NCI-H128 (cell line): ENCODE results near the gene SDCCAG8.
A peak's percentile ranks its signal among the peaks of the same experiment; 100 is the strongest.

ENCODE experiments used
- DNase-seq: peaks from one replicate; lab custom pipeline; 2025; ENCODE audit not compliant: unreplicated experiment; lab: John Stamatoyannopoulos, UW

Gene SDCCAG8

DNA sequence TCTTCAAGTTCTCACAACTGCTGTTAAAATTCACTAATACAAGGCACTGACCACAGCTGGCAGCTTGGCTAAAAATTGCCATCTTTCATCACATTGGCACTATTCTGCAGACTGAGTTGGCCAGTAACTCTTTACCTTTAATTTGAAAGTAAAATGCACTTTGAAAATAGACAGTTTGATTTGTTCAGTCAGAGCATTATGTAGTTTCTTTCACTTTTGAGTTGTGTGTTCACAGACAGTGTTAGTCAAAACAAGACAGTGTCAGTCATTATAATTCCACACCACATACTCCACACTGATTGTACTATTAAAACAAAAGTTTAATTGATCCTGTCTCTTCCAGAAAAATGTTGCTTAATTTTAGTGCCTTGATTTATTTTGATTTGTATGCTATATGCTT, 160.7 kb downstream of the SDCCAG8 start:
- no peak for DNase-seq

GRCh38 chr1:243420016-243420945, 164.4 kb downstream of the SDCCAG8 start:
- DNase-seq: no peak

- DNase-seq: no peak
These were observed 165.3 kb downstream of the SDCCAG8 start for GRCh38 chr1:243420946-243421685.

- DNase-seq: peak; percentile 28
These were observed 165.9 kb downstream of the SDCCAG8 start for GRCh38 chr1:243421784-243422183.

DNA sequence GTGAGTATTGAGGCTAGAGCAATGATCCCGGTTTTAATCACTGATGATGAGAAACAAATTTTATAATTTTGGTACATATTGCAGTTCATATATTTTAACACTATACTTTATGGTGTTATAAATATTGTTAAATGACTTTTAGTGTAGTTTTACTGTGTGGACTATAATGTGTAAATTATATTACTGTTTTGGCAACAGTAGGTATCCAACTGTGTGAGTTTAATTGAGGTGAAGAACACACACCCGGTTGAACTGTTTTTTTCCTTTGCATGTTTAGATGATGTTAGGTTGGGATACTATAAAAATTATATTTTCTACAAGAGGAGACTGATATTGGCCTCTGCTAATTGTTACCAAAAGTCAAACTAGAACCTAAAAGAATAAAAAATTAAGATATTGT, 166.5 kb downstream of the SDCCAG8 start:
- DNase-seq: no peak

- no peak for DNase-seq
These were observed 172.2 kb downstream of the SDCCAG8 start for GRCh38 chr1:243428084-243428483.

GRCh38 chr1:243428617-243429342, 172.9 kb downstream of the SDCCAG8 start:
- no peak for DNase-seq

DNA sequence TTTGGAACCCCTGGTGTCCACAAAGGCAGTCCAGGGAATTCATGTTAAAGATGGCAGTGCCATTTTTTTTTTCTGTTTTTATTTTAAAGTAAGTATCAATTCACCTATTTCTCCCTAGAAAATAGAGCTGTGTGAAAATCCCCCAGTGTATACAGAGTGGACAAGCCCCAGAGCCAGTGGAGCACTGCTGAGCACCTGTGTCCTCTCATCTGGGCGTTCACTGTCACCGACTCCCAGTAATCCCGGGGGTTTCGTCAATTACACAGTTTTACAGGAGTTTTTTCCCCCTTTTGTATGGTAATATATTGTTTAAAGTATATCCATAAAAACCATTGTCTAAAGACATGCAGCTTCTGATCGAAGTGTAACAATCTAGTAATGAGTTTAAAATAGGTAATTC, 175.8 kb downstream of the SDCCAG8 start:
- DNase-seq: no peak

GRCh38 chr1:243432136-243432535, 176.3 kb downstream of the SDCCAG8 start:
- DNase-seq: no peak

DNA sequence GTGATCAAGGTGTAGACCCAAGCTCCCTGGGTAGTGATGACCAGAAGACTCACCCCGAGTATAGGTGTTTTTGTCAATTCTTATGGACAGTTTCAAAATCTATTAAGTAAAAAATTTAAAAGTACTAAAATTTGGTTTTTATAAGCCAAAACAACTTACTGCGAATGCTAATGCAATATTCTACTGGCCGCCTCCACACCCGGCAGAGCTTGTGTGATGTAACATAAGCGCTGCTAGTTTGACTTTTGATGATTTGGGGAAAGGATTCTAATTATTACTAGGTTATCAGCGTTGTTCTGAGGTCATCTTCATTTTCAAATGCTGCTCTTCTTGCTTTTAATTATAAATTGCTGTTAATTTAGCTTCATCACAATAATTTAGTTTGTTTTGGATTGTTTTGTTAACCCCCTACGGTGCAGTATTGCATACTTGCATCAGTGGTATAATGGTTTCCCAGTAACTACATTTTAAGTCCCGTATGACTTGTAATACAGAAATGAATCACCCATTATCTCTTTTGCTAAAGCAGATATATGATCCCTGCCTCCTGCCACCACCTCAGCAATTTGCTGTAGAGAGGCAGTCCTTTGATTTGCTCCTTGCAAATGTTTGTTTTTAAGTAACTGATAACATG, 178.0 kb downstream of the SDCCAG8 start:
- no peak for DNase-seq

DNA sequence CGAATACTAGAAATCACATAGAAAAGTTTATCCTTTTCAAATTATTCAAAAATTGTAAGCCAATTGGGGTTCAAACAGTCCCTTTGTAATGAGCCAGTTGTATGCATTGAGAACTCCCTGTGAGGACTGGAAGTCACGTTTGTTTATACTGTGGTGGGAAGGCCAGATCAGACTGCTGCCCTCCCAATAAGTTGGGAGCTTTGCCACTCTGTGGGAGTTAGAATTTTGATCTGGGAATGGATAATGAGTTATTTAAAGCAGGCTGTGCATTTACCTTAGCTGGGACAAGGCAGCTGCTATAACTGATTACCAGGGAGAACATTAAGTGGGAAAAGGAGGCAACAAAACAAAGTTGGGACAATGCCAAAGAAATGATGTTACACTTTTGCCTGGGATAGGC, 178.8 kb downstream of the SDCCAG8 start:
- DNase-seq: no peak

GRCh38 chr1:243435836-243436235, 180.0 kb downstream of the SDCCAG8 start:
- DNase-seq: no peak

- DNase-seq: no peak
These were observed 182.3 kb downstream of the SDCCAG8 start for GRCh38 chr1:243438146-243438545.

GRCh38 chr1:243438815-243439214, 183.0 kb downstream of the SDCCAG8 start:
- no peak for DNase-seq

DNA sequence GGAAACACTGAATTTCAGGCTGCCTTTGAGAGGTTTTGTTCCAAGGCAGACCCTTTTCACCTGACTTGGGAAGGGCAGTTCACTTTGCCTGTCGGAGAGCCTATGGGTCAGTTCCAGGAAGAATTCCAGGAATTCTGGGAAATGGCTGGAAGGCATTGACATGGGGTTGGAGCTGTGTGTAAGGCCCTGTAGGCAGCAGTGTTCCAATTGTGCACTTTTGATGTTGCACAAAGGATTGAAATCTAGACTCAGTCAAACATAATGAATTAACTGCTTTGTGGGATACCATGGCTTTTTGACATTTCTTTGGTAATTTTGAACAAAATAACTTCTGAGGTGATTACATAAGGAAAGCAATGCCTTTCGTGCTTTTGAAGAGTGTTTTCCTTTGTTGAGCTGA, 184.6 kb downstream of the SDCCAG8 start:
- DNase-seq: no peak

- no peak for DNase-seq
These were observed 185.8 kb downstream of the SDCCAG8 start for GRCh38 chr1:243441601-243442000.

GRCh38 chr1:243443557-243443956, 187.7 kb downstream of the SDCCAG8 start:
- no peak for DNase-seq

- no peak for DNase-seq
These were observed 191.5 kb downstream of the SDCCAG8 start for GRCh38 chr1:243447347-243447746.

DNA sequence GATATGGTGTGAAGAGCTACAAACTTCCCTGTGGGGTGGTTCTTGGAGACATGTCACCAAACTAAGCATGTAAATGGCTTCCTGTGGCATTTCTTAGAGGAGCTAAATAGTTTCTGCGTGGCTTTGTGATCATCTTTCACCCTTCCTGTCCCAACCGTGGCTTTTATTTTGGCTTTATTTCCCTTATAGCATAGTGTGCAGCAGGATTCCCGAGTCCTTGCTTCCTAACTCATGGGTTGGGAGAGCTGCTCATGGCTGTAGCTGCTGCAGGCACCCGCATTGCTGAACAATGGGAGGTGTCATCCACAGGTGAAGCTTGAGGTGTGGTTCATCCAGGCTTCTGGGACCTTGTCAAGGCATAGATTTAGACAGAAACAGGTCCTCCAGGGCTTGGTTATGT, 192.0 kb downstream of the SDCCAG8 start:
- no peak for DNase-seq

DNA sequence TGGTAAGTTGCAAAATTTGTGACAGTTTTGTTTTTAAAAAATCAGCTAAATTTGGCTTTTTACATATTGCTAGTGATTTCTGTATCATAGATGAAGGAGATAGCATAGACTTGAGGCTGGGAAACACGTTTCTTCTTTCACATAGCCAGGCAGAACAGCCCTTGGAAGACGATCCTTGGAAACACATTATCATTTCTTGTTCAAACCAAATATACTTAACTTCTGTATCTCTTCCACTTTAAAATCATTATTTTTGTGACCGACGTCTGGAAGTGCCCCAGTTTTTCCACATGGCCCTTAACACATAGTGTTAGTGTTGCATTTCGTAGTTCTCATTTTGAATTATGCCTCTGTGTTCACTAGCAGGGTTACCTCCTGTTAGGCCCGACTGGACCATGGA, 193.5 kb downstream of the SDCCAG8 start:
- DNase-seq: no peak

DNA sequence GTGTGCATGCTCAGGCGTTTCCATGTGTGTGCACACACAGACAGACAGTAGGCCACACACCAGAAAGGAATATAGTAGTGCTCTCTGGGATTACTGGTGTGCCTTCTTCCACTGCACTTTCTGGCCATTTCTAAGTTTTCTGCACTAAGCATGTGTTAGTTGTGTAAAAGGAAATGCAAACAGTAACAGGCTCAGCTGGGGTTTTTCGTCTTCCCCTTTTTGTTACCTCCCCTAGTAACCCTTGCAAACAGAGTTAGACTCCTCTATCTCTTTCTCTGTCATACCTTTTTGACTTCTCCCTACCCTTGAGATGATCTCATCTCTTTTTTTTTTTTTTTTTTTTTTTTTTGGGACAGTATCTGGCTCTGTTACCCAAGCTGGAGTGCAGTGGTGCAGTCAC, 196.3 kb downstream of the SDCCAG8 start:
- DNase-seq: no peak
